Measurements from ENCODE around the gene NUTM2G.
"Not testable (repeated sequence)": the region's sequence is repeated elsewhere in the genome, so short reads cannot be mapped to it uniquely, and the experiment has no call there.

NUTM2G gene

DNA sequence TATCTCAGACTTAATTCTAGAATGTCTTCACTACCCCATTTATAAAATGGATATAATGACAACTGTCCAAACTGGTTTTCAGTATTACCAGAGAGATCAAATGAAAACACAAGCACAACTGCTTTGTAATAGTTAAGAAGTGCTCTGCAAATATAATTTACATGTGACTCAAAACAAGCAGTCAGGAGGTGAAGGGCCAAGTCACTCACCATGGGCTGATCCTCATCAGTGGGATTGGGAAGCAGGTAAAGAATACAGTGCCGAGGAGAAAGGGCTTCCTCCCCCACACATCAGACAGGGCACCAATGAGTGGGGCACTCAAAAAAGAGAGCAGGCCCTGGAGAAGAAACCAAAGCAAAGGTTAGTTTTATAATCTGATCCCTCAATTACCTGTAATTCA is 20.7 kb downstream of the NUTM2G start:
- FAIRE-seq, result not testable (repeated sequence)

DNA sequence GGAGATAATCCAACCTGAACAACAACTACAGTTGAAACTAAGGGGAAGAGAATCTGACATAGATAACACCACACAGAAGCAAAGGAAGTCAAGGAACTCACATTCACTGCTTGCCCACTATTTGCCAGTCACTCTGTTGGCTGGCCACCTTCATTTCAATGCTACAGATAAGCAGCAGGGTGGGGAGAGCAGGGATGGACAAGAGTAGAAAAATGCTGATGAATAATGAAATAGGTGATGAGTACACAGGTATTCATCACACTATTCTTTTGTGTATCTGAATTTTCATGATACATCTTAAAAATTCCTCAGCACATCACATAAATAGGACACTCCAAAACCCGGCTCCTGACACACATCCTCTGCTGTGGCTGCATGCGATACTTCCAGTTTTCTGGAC is 21.9 kb downstream of the NUTM2G start:
- not testable (repeated sequence) for FAIRE-seq

DNA sequence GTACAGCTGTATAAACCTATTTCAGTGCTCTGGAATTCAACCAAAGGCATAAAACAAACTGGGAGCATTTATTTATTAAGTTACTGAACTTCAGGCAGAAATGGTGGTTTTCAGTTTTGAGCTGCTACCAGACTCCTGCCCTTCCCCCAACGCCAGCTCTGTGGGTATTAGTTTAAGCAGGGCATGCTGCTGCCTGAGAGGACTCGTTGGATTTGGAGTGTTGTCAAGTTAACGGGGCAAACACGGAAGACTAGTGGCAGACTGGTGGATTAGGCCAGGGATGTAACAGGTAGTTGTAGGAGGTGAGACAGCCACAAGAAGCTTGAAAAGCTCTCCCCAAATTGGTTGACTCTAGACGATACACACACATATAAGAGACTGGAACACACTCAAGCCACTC is 38.9 kb downstream of the NUTM2G start:
- FAIRE-seq, result not testable (repeated sequence)

DNA sequence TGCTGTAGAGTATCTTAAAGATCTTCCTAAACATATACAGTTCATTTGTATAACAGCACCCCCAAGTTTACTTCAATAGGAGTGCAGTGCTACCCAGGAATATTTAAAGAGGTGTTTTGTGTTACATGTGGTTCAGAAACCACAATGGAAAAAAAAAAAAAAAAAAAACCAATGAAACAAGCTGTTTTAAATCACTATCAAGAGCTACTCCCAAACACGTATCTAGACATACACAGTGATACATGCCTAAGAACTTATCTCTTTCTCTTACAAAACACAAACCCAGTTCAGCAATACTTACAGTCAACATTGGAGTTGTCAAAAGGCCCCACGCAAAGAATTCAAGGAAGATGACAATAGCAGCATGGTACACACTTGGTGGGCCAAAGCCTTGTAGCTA is 43.9 kb downstream of the NUTM2G start:
- FAIRE-seq, result not testable (repeated sequence)

GRCh38 chr9:96974037-96974436 is 45.4 kb downstream of the NUTM2G start:
- FAIRE-seq, result not testable (repeated sequence)

DNA sequence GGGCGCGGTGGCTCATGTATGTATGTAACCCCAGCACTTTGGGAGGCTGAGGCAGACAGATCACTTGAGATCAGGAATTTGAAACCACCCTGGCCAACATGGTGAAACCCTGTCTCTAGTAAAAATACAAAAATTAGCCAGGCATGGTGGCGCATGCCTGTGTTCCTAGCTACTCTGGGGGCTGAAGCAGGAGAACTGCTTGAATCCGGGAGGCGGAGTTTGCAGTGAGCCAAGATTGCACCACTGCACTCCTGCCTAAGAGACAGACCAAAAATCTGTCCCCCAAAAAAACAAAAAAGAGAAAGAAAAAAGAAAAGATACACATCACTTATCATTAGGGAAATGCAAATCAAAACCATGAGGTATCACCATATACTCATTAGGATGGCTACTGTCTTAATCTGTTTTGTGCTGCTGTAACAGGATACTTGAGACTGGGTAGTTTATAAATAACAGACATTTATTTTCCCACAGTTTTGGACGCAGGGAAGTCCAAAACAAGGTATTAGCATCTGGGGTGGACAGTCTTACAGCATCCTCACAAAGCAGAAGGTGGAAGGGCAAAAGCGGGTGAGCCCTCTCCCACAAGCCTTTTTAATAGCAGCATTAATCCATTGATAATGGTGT is 55.0 kb downstream of the NUTM2G start:
- not testable (repeated sequence) for FAIRE-seq

- FAIRE-seq, result not testable (repeated sequence)
These were observed 55.5 kb downstream of the NUTM2G start for GRCh38 chr9:96984139-96984538.

GRCh38 chr9:96984887-96985286 is 56.2 kb downstream of the NUTM2G start:
- not testable (repeated sequence) for FAIRE-seq

All from islet of Langerhans (tissue), 1 donor.